Measurements from ENCODE around the gene ANGPT4.

DNA sequence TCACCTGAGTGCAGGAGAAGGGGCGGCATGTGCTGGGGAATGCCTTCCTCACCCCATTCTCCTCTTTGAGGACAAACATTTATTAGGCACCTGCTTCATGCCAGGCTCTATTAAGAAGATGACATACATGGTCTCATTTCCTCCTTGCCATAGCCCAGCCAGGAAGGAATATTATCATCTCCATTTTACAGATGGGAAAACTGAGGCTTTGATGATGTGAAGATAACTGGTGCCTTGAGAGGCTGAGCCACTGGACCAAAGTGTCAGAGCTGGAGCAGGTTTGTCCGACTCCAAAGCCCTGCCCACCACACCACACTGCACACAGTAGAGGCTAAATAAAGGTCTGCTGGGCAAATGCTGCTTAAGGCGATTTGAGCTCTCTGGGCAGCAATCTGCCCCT, 45.4 kb downstream of the ANGPT4 start:
- TF ChIP-seq, protein P1, sequence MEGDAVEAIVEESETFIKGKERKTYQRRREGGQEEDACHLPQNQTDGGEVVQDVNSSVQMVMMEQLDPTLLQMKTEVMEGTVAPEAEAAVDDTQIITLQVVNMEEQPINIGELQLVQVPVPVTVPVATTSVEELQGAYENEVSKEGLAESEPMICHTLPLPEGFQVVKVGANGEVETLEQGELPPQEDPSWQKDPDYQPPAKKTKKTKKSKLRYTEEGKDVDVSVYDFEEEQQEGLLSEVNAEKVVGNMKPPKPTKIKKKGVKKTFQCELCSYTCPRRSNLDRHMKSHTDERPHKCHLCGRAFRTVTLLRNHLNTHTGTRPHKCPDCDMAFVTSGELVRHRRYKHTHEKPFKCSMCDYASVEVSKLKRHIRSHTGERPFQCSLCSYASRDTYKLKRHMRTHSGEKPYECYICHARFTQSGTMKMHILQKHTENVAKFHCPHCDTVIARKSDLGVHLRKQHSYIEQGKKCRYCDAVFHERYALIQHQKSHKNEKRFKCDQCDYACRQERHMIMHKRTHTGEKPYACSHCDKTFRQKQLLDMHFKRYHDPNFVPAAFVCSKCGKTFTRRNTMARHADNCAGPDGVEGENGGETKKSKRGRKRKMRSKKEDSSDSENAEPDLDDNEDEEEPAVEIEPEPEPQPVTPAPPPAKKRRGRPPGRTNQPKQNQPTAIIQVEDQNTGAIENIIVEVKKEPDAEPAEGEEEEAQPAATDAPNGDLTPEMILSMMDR (IDR thresholded peaks at IDR 0.05), result no peak
- no peak for TF ChIP-seq POLR2A (IDR thresholded peaks at IDR 0.05)

Data from body of pancreas (tissue), 4 donors.